Activated naive CD4-positive, alpha-beta T cell treated with anti-CD3 and anti-CD28 coated beads, Interleukin-2, amount 10 ng/mL, durations not matched to agents 7 days and 5 days (primary cell): ENCODE results near the gene IL19.

Experiments
- CTCF ChIA-PET: fragments of 350-600 bp; sonication (Branson Sonifier 250); formaldehyde crosslinking; loops from one replicate; lab custom pipeline; 2021; ENCODE audit warnings: antibody characterized with exemption; lab: Charles Lee
- DNase-seq: peaks from one replicate; pipeline ENCODE4 v3.0.0-alpha.2; 2020
- H3K27ac Mint-ChIP-seq: one replicate; pipeline ENCODE4 v1.8.0; 2021; ENCODE audit warnings: mild to moderate bottlenecking, moderate library complexity, mixed read lengths
- H3K27me3 Mint-ChIP-seq: one replicate; pipeline ENCODE4 v1.8.0; 2021; ENCODE audit warnings: mild to moderate bottlenecking, mixed read lengths
- H3K36me3 Mint-ChIP-seq: one replicate; pipeline ENCODE4 v1.8.0; 2021; ENCODE audit warnings: mixed read lengths
- H3K4me1 Mint-ChIP-seq: one replicate; pipeline ENCODE4 v1.8.0; 2021; ENCODE audit warnings: mixed read lengths
- H3K4me3 Mint-ChIP-seq: one replicate; pipeline ENCODE4 v1.8.0; 2021; ENCODE audit warnings: mild to moderate bottlenecking, moderate library complexity, mixed read lengths
- H3K9me3 Mint-ChIP-seq: one replicate; pipeline ENCODE4 v1.8.0; 2021; ENCODE audit warnings: mixed read lengths

Gene IL19

DNA sequence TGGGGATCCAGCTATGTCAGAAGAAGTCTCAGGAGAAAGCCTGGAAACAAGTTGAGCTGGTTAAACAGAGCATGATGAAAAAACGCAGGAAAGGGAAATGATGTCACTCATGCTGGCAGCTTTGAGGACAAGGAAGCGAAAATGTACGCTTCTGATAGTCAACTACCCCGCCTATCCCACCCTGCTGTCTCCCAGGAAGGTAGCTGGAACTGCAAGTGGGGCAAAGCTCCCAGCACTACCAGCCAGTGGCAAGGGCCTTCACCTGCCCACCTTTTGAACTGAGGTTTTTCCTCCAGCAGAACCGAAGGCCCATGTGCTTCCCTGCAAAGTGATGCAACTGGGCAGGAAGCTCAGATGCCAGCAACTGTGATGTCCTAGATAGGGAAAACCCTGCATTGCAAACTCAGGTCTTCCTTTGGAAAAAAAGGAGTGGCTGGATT lies 88.5 kb downstream of the IL19 start:
- Mint-ChIP-seq H3K9me3 (peaks cover 2% of the 10 kb centered on the region), H3K4me1 (peaks cover 38% of the 10 kb centered on the region), H3K4me3 (no peak overlapping the region), H3K27me3 (peaks cover 39% of the 10 kb centered on the region), H3K36me3 (peaks cover 6% of the 10 kb centered on the region), H3K27ac (peak overlapping the region; percentile 77)
- CTCF ChIA-PET, result interaction anchor here (0.6 to 3.8 kb wide), 9 partner anchors 14 to 316 kb away, joined by 3 to 19 read pairs (median 3); no protein-coding TSS in a partner anchor
- DNase-seq, result peak; percentile 27

DNA sequence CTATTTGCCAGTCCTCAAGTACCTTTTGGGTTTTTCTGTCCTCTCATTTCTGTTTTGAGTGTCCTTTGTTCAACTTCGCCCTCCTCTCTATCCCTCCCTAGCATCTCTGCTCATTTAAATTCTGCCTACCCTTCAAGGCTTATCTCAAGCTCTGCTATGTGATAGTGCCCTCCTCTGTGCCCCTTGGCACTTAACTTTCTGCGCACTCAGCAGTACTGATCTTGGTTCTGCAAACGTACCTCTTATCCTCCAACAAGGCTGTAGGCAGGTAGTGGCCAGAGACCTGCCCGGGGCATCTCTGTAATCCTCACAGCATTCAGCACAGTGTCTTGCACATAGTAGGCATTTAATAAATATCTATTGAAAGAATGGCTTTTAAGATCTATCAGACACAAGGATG lies 89.6 kb downstream of the IL19 start:
- H3K27ac Mint-ChIP-seq, result no peak overlapping the region
- CTCF ChIA-PET, result interaction anchor here (1.1 to 3.8 kb wide), 5 partner anchors 13 to 126 kb away, joined by 3 to 19 read pairs (median 4); no protein-coding TSS in a partner anchor
- no peak overlapping the region for H3K4me3 Mint-ChIP-seq
- peaks cover 2% of the 10 kb centered on the region for H3K9me3 Mint-ChIP-seq
- H3K36me3 Mint-ChIP-seq, result peaks cover 6% of the 10 kb centered on the region
- no peak for DNase-seq
- H3K27me3 Mint-ChIP-seq, result peaks cover 37% of the 10 kb centered on the region
- peaks cover 42% of the 10 kb centered on the region for H3K4me1 Mint-ChIP-seq

DNA sequence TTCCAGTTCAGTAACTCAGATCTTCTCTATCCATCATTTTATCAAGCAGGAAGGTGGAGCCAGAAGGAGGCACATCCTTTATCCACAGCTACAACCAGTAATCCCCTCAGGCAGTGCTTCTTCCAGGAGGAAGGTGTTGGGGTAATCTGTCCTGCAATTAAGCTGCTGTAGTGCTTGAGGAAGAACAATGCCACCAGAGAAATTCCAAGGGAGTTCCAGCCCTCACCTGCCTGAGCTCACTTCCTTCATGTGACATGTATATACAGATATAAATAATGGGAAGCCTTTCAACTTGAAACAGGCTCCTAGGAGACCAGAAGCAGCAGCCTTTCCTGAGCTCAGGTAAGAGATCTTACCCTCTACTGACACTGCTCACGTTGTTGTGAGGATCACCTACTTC lies 92.7 kb downstream of the IL19 start:
- H3K9me3 Mint-ChIP-seq, result peaks cover 2% of the 10 kb centered on the region
- peaks cover 51% of the 10 kb centered on the region for H3K27me3 Mint-ChIP-seq
- H3K36me3 Mint-ChIP-seq, result peaks cover 6% of the 10 kb centered on the region
- DNase-seq, result no peak
- CTCF ChIA-PET, result interaction anchor here (1.0 to 5.1 kb wide), 4 partner anchors 46 to 54 kb away, joined by 3 to 40 read pairs (median 22); no protein-coding TSS in a partner anchor
- no peak overlapping the region for H3K4me3 Mint-ChIP-seq
- peaks cover 22% of the 10 kb centered on the region for H3K4me1 Mint-ChIP-seq
- no peak overlapping the region for H3K27ac Mint-ChIP-seq

DNA sequence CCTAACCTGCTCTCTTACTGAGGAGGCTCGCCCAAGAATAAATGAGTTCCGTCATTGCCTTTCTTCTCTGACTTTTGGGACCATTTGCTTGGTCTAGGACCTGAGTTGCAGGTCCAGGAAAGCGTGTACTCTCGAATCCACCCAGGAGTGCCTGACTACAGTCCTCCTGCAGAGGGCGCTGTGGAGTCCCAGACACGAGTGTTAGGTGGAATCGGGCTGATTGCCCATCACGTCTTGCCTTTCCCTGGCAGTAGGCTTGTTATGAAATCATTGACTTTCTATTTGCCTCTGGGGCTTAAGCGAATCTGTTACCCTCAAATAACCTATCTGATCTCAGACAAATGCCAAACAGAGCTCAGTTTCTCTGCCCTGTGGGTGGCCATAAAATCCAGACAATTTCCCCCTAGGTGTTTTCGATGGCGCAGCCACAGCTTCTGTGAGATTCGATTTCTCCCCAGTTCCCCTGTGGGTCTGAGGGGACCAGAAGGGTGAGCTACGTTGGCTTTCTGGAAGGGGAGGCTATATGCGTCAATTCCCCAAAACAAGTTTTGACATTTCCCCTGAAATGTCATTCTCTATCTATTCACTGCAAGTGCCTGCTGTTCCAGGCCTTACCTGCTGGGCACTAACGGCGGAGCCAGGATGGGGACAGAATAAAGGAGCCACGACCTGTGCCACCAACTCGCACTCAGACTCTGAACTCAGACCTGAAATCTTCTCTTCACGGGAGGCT lies 94.5 kb downstream of the IL19 start, which contains the start of gene IL20:
TSS of gene IL20 (plus strand) at position 685 of the 733 bp plus-strand sequence. CDS start 230 bp downstream, outside the sequence.
- Mint-ChIP-seq H3K27ac (no peak within 1 kb of the TSS), H3K4me1 (peaks cover 7% of the 10 kb centered on the region), H3K27me3 (peaks cover 62% of the 10 kb centered on the region), H3K36me3 (no peaks in the 10 kb centered on the region), H3K4me3 (no peak within 1 kb of the TSS), H3K9me3 (no peaks in the 10 kb centered on the region)
- peak; percentile 84 for DNase-seq
- CTCF ChIA-PET, result interaction anchor here (0.6 to 5.1 kb wide), 21 partner anchors 9 to 145 kb away, joined by 3 to 40 read pairs (median 4); partner anchors contain the start of genes FCMR and IL19

DNA sequence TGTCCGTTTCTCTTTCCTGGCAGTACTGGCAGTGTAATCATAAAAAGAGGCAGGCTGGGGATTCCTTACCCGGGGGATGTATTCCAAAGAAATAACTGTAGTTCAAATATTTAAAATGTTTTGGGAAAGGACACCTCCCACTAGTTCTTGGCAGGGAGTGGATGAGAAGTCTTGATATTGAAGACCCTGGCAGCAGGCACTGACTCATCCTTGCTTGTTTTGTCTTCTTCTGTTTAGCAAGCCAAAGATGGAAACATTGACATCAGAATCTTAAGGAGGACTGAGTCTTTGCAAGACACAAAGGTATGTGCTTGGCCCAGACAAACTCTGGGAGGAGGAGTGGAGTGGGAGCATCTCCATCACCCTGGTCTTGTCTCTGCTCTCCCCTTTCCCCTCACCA lies 95.5 kb downstream of the IL19 start:
- no peak for DNase-seq
- H3K27me3 Mint-ChIP-seq, result peaks cover 68% of the 10 kb centered on the region
- CTCF ChIA-PET, result interaction anchor here (1.0 to 5.1 kb wide), 7 partner anchors 18 to 139 kb away, joined by 3 to 40 read pairs (median 9); no protein-coding TSS in a partner anchor
- H3K4me1 Mint-ChIP-seq, result peaks cover 7% of the 10 kb centered on the region
- H3K9me3 Mint-ChIP-seq, result no peaks in the 10 kb centered on the region
- H3K4me3 Mint-ChIP-seq, result no peak overlapping the region
- no peaks in the 10 kb centered on the region for H3K36me3 Mint-ChIP-seq
- no peak overlapping the region for H3K27ac Mint-ChIP-seq

DNA sequence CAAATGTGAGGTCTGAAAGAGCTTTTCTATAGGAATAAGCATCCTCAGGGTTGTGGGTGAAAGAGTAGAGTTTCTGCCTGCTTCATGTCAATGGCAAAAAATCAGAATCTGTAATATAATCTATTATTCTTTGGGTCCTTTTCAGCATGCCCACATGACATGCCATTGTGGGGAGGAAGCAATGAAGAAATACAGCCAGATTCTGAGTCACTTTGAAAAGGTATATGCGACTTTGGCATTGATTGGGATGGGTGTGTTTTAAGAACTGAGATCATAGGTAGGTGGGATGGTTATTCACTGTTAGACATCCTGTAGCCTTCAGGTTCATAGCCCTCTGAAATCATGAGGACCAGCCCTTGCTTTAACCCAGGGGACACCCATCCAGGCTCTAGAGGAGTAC lies 96.7 kb downstream of the IL19 start:
- H3K27ac Mint-ChIP-seq, result no peak overlapping the region
- peaks cover 7% of the 10 kb centered on the region for H3K4me1 Mint-ChIP-seq
- H3K27me3 Mint-ChIP-seq, result peaks cover 60% of the 10 kb centered on the region
- peaks cover 6% of the 10 kb centered on the region for H3K36me3 Mint-ChIP-seq
- peaks cover 10% of the 10 kb centered on the region for H3K9me3 Mint-ChIP-seq
- DNase-seq, result no peak
- CTCF ChIA-PET, result interaction anchor here (0.7 to 5.1 kb wide), 7 partner anchors 39 to 185 kb away, joined by 3 to 40 read pairs (median 3); no protein-coding TSS in a partner anchor
- H3K4me3 Mint-ChIP-seq, result no peak overlapping the region

DNA sequence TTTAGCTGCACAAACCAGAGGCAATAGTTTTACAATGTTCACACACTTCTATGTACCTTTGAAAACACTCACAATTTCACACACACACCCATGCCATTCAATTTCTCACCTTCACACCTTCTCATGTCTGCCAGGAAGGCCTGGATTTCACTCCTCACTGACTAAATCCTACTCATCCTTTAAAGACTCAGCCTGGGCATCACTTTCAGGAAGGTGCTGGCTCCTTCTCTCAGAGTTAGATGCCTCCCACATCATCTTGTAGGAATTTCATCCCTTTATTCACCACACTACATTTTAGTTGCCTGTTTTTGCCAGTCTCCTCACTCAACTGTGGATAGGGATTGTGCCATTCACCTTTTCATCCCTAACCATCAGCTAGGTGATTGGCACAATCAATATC lies 97.1 kb downstream of the IL19 start:
- Mint-ChIP-seq H3K4me3 (no peak overlapping the region), H3K27me3 (peaks cover 59% of the 10 kb centered on the region)
- CTCF ChIA-PET, result interaction anchor here (0.7 to 2.2 kb wide), 7 partner anchors 11 to 185 kb away, joined by 3 to 7 read pairs (median 4); no protein-coding TSS in a partner anchor

DNA sequence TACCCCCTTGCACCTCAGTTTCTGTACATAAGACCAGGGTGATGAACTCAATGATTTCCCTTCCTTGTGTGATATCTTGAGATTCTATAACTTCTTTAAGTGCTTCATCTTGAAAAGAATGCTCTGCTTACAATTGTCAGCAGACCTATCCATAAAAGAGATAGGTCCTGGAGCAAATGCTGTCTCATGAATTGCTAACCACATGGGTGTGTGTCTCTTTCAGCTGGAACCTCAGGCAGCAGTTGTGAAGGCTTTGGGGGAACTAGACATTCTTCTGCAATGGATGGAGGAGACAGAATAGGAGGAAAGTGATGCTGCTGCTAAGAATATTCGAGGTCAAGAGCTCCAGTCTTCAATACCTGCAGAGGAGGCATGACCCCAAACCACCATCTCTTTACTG lies 97.7 kb downstream of the IL19 start:
- H3K9me3 Mint-ChIP-seq, result peaks cover 19% of the 10 kb centered on the region
- peaks cover 53% of the 10 kb centered on the region for H3K27me3 Mint-ChIP-seq
- peaks cover 7% of the 10 kb centered on the region for H3K4me1 Mint-ChIP-seq
- H3K27ac Mint-ChIP-seq, result no peak overlapping the region
- CTCF ChIA-PET, result interaction anchor here (1.0 to 2.2 kb wide), 5 partner anchors 11 to 141 kb away, joined by 3 to 7 read pairs (median 6); no protein-coding TSS in a partner anchor
- no peak overlapping the region for H3K4me3 Mint-ChIP-seq
- peaks cover 9% of the 10 kb centered on the region for H3K36me3 Mint-ChIP-seq
- no peak for DNase-seq

More for the DNA sequence above, 97.1 kb downstream of the IL19 start:
- Mint-ChIP-seq H3K27ac (no peak overlapping the region), H3K9me3 (peaks cover 14% of the 10 kb centered on the region), H3K4me1 (peaks cover 7% of the 10 kb centered on the region), H3K36me3 (peaks cover 9% of the 10 kb centered on the region)
- DNase-seq, result no peak

DNA sequence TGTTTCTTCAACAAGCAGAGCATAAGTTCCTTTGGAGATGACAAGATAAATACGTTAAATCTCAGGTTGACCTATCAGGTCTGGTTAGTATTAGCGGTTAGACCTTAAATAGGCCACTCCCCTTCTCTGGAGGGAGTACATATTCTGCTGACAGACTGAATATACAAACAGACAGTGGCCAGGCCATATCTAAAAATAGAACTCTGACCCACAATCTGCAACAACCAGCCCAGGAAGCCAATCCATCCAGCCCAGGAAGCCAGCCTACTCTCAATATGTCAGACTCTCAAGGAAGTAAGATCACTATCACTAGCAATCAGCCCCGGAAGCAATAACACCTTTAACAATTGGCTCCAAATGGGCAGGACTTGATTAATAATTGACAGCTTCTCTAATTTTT lies 101.6 kb downstream of the IL19 start:
- no peak for DNase-seq
- peaks cover 18% of the 10 kb centered on the region for H3K36me3 Mint-ChIP-seq
- no peak overlapping the region for H3K27ac Mint-ChIP-seq
- H3K4me3 Mint-ChIP-seq, result no peak overlapping the region
- CTCF ChIA-PET, result interaction anchor here (1.7 kb wide), 1 partner anchor 63 kb away, joined by 5 read pairs; no protein-coding TSS in a partner anchor
- H3K4me1 Mint-ChIP-seq, result peaks cover 2% of the 10 kb centered on the region
- peaks cover 37% of the 10 kb centered on the region for H3K9me3 Mint-ChIP-seq
- H3K27me3 Mint-ChIP-seq, result peaks cover 39% of the 10 kb centered on the region

DNA sequence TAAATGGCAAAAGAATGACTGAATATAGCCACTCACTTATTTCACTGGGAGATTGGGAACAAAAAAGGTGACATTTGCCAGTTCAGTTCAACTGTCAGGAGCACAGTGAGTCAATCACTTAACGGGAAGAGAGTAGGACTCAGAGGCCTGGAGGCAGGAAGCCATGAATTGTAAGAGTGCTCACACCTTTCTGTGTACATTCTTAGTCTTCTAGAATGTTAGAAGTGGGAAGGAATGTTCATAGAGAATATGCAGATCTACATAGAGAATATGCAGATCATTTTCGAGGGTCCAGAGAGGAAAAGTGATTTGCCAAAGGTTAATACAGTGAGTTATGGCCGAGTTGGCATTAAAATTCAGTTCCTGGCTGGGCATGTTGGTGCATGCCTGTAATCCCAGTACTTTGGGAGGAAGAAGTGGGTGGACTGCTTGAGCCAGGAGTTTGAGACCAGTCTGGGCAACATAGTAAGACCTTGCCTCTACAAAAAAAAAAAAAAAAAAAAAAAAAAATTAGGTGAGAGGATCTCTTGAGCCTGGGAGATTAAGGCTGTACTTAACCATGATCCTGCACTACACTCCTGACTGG lies 103.1 kb downstream of the IL19 start:
- peaks cover 49% of the 10 kb centered on the region for H3K9me3 Mint-ChIP-seq
- peaks cover 33% of the 10 kb centered on the region for H3K27me3 Mint-ChIP-seq
- no peak overlapping the region for H3K4me3 Mint-ChIP-seq
- H3K27ac Mint-ChIP-seq, result no peak overlapping the region
- CTCF ChIA-PET, result interaction anchor here (1.2 kb wide), 1 partner anchor 14 kb away, joined by 3 read pairs; no protein-coding TSS in a partner anchor
- peaks cover 27% of the 10 kb centered on the region for H3K36me3 Mint-ChIP-seq
- DNase-seq, result no peak
- H3K4me1 Mint-ChIP-seq, result peaks cover 2% of the 10 kb centered on the region

DNA sequence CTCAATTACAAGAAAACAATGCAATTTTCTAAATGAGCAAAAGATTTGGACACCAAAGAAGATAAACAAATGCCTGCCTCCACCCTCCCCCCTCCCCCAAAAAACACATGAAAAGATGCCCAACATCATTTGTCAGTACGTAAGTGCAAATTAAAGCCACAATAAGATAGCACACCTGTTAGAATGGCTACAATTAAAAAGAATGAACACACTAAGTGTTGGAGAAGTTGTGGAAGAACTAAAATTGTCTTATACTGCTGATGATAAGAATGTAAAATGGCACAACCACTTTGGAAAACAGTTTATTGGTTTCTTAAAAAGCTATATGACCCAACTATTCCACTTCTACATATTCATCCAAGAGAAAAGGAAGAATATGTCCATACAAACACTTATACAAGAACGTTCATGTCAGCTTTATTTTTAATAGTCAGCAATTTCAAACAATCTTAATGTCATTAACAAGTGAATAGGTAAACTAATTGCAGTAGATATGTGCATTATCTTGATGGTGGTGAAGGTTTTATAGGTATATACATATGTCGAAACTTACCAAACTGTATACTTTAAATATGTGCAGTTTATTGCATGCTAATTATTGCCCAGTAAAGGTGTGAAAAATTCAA lies 105.3 kb downstream of the IL19 start:
- peaks cover 15% of the 10 kb centered on the region for H3K27me3 Mint-ChIP-seq
- CTCF ChIA-PET, result no interaction called here
- H3K9me3 Mint-ChIP-seq, result peaks cover 55% of the 10 kb centered on the region
- no peaks in the 10 kb centered on the region for H3K4me1 Mint-ChIP-seq
- H3K36me3 Mint-ChIP-seq, result peaks cover 27% of the 10 kb centered on the region
- DNase-seq, result no peak
- no peak overlapping the region for H3K4me3 Mint-ChIP-seq
- no peak overlapping the region for H3K27ac Mint-ChIP-seq

DNA sequence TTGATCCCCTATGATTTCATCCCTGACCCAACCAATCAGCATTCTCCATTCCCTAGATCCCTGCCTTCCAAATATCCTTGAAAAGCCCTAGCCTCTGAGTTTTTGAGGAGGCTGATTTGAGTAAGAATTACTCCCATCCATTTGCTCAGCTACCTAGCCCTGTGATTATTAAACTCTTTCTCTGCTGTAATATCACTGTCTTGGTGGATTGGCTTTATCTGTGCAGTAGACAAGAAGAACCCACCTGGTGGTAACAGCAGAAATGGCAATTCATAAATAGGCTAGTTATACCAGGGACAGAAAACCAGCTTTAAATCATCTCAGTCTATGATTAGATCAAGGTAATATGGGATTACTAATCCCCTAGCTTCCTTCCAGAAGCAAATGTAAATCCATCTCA lies 107.9 kb downstream of the IL19 start:
- CTCF ChIA-PET, result interaction anchor here (0.7 to 2.1 kb wide), 8 partner anchors 10 to 128 kb away, joined by 3 to 6 read pairs (median 4); partner anchors contain the start of gene IL20
- H3K27me3 Mint-ChIP-seq, result peaks cover 14% of the 10 kb centered on the region
- peaks cover 36% of the 10 kb centered on the region for H3K9me3 Mint-ChIP-seq
- H3K36me3 Mint-ChIP-seq, result peaks cover 17% of the 10 kb centered on the region
- H3K4me3 Mint-ChIP-seq, result no peak overlapping the region
- H3K4me1 Mint-ChIP-seq, result no peaks in the 10 kb centered on the region
- no peak for DNase-seq
- no peak overlapping the region for H3K27ac Mint-ChIP-seq

DNA sequence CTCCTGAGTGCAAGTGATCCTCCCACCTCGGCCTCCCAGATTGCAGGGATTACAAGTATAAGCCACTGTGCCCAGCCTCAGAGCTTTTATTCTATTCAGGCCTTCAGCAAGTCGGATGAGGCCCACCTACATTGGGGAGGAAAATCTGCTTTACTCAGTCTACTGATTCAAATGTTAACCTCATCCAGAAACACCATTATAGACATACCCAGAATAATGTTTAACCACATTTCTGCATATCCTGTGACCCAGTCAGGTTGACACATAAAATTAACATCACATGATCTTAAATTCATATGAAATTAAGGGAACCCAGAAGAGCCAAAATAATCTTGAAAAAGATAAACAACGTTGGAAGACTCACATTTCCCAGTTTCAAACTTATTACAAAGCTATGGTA lies 109.7 kb downstream of the IL19 start:
- Mint-ChIP-seq H3K4me3 (no peak overlapping the region), H3K36me3 (peaks cover 13% of the 10 kb centered on the region), H3K4me1 (no peaks in the 10 kb centered on the region), H3K9me3 (peaks cover 31% of the 10 kb centered on the region), H3K27me3 (peaks cover 19% of the 10 kb centered on the region), H3K27ac (no peak overlapping the region)
- CTCF ChIA-PET, result interaction anchor here (2.4 kb wide), 1 partner anchor 32 kb away, joined by 6 read pairs; no protein-coding TSS in a partner anchor
- DNase-seq, result no peak
